Tibial nerve (tissue), 4 donors: Measurements from ENCODE around the gene RAB32. TPM values are rescaled to one million over a fixed set of nuclear protein-coding genes. Genes with fewer than 3 reads are reported as not detected.

Experiments
- DNase-seq, 2 donors: peaks; one replicate each; pipeline ENCODE4 v3.0.0-alpha.2; 2019; ENCODE audit warnings: low spot score in 2 of 2
- H3K27ac ChIP-seq, 4 donors: fragments of 200-600 bp; sonication (generic) in 3 of 4; one replicate each; pipeline ENCODE4 v1.5.1; 2017 to 2019; ENCODE audit warnings: mild to moderate bottlenecking in 1 of 4
- H3K27me3 ChIP-seq, 2 donors: fragments of 200-600 bp; sonication (generic) in 1 of 2; one replicate each; pipeline versions ENCODE4 v1.5.1 to v1.6.0; 2017 to 2019
- H3K36me3 ChIP-seq, 3 donors: fragments of 200-600 bp; sonication (generic); one replicate each; pipeline ENCODE4 v1.5.1; 2018 to 2019
- H3K4me1 ChIP-seq, 4 donors: fragments of 200-600 bp; sonication (generic) in 3 of 4; one replicate each; pipeline ENCODE4 v1.5.1; 2017 to 2019
- H3K4me3 ChIP-seq, 4 donors: fragments of 200-600 bp; sonication (generic) in 3 of 4; one replicate each; pipeline ENCODE4 v1.5.1; 2017 to 2019; ENCODE audit warnings: mild to moderate bottlenecking in 1 of 4, moderate library complexity in 1 of 4
- H3K9me3 ChIP-seq, 4 donors: fragments of 200-600 bp; sonication (generic) in 3 of 4; one replicate each; pipeline ENCODE4 v1.5.1; 2017 to 2019
- EP300 ChIP-seq, 2 donors: sonication (generic); formaldehyde crosslinking; IDR thresholded peaks; one replicate each; pipeline ENCODE4 v1.6.1; 2017; ENCODE audit warnings: antibody characterized with exemption in 2 of 2, mild to moderate bottlenecking in 1 of 2
- POLR2A ChIP-seq, 2 donors: fragments of 450-650 bp; IDR thresholded peaks; one replicate each; pipeline ENCODE4 v1.6.1; 2017; ENCODE audit warnings: antibody characterized with exemption in 2 of 2, mild to moderate bottlenecking in 2 of 2, moderate library complexity in 2 of 2
- WGBS, 2 donors: methylation state at CpG; one replicate each; pipeline ENCODE4 v1.1.5; 2018; 5-methylcytosine and 5-hydroxymethylcytosine counted together
- total RNA-seq, 4 donors: library from RNA; depleted of rRNA; stranded (reverse); fragments of >200 nt; gene quantifications; one replicate each; pipeline ENCODE4 v1.1.0, GENCODE V29; 2016
- TF ChIP-seq, protein P1 (sequence below), 5 experiments: fragments of 200-600 bp in 3 of 5; fragments of 450-650 bp in 2 of 5; sonication (generic) in 3 of 5; IDR thresholded peaks; one replicate each; pipeline ENCODE4 v1.5.1; 2016 to 2019; ENCODE audit warnings: antibody characterized with exemption in 5 of 5, mild to moderate bottlenecking in 3 of 5, moderate library complexity in 2 of 5

RAB32 gene
- total RNA-seq, 4 donors from 2014 or later, result 23.2 to 44.4 (median 25.1) TPM

DNA sequence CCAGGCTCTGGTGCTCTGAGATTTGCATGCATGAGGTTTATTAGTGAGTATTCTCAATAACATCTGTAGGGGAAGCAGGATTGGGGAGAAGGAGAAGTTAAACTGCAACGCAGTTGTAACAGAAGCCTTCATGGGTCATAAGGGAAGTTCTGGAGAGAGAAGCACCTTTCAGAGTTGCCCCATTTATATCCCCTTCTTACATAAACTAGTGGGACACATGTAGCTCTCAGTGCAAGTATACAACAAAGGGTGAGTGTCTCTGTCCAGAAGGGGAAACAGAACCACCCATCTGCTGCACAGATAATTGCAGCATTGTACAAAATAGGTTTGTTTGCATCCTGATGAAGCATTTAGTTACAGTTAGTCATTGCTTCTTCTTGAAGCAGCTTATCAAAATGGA, 50.9 kb downstream of the RAB32 start:
- no peak for DNase-seq
- H3K27me3 ChIP-seq, result no peaks in the 10 kb centered on the region
- WGBS, 2 donors, result 20 to 25% methylated on average over 1 of the region's 1 CpG
- no peaks in the 10 kb centered on the region for H3K9me3 ChIP-seq
- peaks cover 0 to 11% (median 2%) of the 10 kb centered on the region in 4 donors for H3K4me1 ChIP-seq
- no peaks in the 10 kb centered on the region for H3K36me3 ChIP-seq
- H3K4me3 ChIP-seq, result no peak overlapping the region
- TF ChIP-seq EP300 (IDR thresholded peaks at IDR 0.05), result peak in 1 of 2 donors; percentile 21
- TF ChIP-seq, protein P1, sequence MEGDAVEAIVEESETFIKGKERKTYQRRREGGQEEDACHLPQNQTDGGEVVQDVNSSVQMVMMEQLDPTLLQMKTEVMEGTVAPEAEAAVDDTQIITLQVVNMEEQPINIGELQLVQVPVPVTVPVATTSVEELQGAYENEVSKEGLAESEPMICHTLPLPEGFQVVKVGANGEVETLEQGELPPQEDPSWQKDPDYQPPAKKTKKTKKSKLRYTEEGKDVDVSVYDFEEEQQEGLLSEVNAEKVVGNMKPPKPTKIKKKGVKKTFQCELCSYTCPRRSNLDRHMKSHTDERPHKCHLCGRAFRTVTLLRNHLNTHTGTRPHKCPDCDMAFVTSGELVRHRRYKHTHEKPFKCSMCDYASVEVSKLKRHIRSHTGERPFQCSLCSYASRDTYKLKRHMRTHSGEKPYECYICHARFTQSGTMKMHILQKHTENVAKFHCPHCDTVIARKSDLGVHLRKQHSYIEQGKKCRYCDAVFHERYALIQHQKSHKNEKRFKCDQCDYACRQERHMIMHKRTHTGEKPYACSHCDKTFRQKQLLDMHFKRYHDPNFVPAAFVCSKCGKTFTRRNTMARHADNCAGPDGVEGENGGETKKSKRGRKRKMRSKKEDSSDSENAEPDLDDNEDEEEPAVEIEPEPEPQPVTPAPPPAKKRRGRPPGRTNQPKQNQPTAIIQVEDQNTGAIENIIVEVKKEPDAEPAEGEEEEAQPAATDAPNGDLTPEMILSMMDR (IDR thresholded peaks at IDR 0.05), result no peak
- no peak for TF ChIP-seq POLR2A (IDR thresholded peaks at IDR 0.05)
- no peak overlapping the region for H3K27ac ChIP-seq

DNA sequence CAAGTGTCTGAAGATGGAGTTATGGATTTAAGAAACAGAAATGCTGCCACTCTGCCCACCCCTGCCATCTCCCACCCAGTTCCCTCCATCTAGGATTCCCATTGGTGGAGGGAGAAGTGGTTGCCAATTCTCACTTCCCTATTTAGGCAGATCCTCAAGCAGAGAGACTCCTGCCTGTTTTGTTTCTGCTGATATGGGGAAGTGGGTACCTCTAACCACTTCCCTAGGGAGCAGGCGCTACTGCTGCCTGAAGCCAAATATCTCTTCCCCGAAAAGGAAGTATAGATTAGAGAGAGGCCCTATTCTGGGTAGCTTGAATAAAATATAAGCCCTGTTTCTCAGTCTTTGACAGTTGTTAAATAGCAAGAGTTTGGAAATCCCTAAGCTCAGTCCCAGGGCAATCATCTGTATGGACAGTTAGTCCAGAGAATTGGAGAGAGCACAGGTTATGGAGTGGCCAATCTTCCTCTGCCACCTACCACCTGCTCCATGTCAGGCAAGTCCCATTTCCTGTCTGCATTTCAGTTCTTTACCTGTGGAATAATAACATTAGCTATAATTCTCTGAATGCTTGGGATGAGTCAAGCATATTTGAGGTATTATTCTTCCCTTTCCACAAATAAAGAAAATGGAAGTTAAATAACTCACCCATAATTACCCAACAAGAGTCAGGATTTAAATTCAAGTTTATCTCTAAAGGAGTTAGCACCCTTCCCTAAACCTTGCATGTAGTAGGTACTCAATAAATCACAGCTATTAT, 52.5 kb downstream of the RAB32 start:
- Histone ChIP-seq H3K27me3 (no peaks in the 10 kb centered on the region), H3K9me3 (no peaks in the 10 kb centered on the region), H3K27ac (no peak overlapping the region), H3K4me1 (peaks cover 0 to 11% (median 2%) of the 10 kb centered on the region in 4 donors), H3K36me3 (no peaks in the 10 kb centered on the region), H3K4me3 (no peak overlapping the region)
- no peak for TF ChIP-seq POLR2A (IDR thresholded peaks at IDR 0.05)
- peak in 1 of 2 donors; percentile 72 for TF ChIP-seq EP300 (IDR thresholded peaks at IDR 0.05)
- TF ChIP-seq, protein P1 (IDR thresholded peaks at IDR 0.05), result no peak
- no peak for DNase-seq
- WGBS, 2 donors, result 63 to 83% methylated on average over 2 of the region's 2 CpGs

DNA sequence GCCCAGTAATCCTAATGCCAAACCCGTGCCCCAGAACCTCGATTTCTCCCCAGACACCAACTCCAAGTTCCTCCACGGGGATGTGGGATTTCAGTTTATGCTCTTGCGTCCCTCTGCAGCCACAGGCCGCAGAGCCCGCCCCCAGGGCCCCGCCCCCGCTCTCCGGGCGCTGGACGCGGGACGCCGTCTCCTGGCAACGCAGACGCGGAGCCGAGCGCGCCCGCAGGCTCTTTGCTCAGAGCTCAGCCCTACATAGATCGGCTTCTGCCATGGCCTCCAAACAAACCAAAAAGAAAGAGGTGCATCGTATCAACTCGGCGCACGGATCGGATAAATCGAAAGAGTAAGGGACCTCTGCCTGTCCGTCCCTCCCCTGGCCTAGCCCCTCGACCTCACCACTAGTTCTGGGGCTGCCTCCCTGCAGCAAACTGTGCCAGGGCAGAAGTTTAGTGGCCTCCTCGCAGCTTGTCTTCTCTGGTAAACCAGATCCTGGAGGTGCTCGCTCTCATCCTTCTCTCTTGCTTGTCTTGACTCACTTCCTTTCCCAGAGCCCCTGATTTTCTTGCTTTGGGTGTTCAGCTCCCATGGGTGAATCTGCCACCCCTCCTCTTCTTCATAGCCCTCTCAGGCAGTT, 55.3 kb downstream of the RAB32 start, which contains the start of gene ADGB:
Gene ADGB (plus strand): TSS at position 201 of the 634 bp plus-strand sequence. CDS start 69 bp downstream, at position 270.
- H3K9me3 ChIP-seq, result no peaks in the 10 kb centered on the region
- 3 to 5% methylated on average over 25 to 32 of the region's 32 CpGs for WGBS, 2 donors
- H3K27me3 ChIP-seq, result no peaks in the 10 kb centered on the region
- H3K36me3 ChIP-seq, result no peaks in the 10 kb centered on the region
- H3K4me3 ChIP-seq, result peak within 1 kb of the TSS; percentile 21 to 51 (median 32)
- no peak within 1 kb of the TSS for H3K27ac ChIP-seq
- TF ChIP-seq EP300 (IDR thresholded peaks at IDR 0.05) (no peak), POLR2A (IDR thresholded peaks at IDR 0.05) (no peak)
- TF ChIP-seq, protein P1 (IDR thresholded peaks at IDR 0.05), result no peak
- H3K4me1 ChIP-seq, result peaks cover 0 to 11% (median 2%) of the 10 kb centered on the region in 4 donors
- DNase-seq, result no peak

DNA sequence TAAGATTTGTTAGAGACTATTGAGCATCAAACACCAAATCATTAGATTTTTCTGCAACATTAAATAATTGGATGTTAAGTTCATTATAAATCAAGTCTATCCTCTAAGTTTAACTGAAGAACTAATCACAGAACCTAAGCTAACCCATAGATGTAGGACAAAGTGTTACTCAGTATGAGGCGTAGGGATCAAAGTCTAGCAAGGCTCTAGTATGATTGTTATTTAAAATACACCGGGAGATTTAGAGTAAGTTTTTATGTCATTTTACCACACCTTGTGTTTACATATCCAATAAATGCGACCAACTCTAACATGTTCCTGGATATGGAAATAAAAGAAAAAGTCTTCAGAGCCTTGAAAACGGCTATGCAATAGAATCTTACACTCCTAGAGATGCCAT, 57.7 kb downstream of the RAB32 start:
- Histone ChIP-seq H3K9me3 (no peaks in the 10 kb centered on the region), H3K27ac (no peak overlapping the region), H3K4me3 (no peak overlapping the region), H3K36me3 (no peaks in the 10 kb centered on the region), H3K27me3 (no peaks in the 10 kb centered on the region), H3K4me1 (peaks cover 0 to 11% (median 2%) of the 10 kb centered on the region in 4 donors)
- TF ChIP-seq EP300 (IDR thresholded peaks at IDR 0.05) (no peak), POLR2A (IDR thresholded peaks at IDR 0.05) (no peak)
- TF ChIP-seq, protein P1 (IDR thresholded peaks at IDR 0.05), result no peak
- no peak for DNase-seq
- WGBS, 2 donors, result 73% methylated on average over 4 of the region's 4 CpGs

DNA sequence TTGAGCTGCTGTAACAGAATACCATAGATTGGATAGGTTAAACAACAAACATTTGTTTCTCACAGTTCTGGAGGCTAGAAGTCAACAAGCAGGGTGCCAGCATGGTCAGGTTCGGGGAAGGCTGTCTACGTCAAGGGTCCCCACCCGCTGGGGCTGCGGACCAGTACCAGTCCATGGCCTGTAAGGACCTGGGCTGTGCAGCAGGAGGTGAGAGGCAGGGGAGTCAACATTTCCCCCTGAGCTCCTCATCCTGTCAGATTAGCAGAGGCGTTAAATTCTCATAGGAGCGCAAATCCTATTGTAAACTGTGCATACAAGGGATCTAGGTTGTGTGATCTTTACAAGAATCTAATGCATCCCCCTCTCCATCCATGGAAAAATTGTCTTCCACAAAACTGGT, 58.9 kb downstream of the RAB32 start:
- no peaks in the 10 kb centered on the region for H3K27me3 ChIP-seq
- peaks cover 0 to 11% (median 2%) of the 10 kb centered on the region in 4 donors for H3K4me1 ChIP-seq
- H3K4me3 ChIP-seq, result no peak overlapping the region
- no peaks in the 10 kb centered on the region for H3K36me3 ChIP-seq
- H3K9me3 ChIP-seq, result peaks cover 0 to 7% (median 0%) of the 10 kb centered on the region in 4 donors
- TF ChIP-seq, protein P1 (IDR thresholded peaks at IDR 0.05), result no peak
- TF ChIP-seq EP300 (IDR thresholded peaks at IDR 0.05) (no peak), POLR2A (IDR thresholded peaks at IDR 0.05) (no peak)
- WGBS, 2 donors, result 70 to 75% methylated on average over 6 of the region's 6 CpGs
- H3K27ac ChIP-seq, result no peak overlapping the region
- DNase-seq, result no peak
